Measurements from ENCODE around the gene LHX3. TPM values are rescaled to one million over a fixed set of nuclear protein-coding genes. Genes with fewer than 3 reads are reported as not detected.

LHX3 gene
- total and polyA plus RNA-seq, 2 donors (not counting 1 experiment from before 2014, with no cell fraction given): not detected

GRCh38 chr9:136199391-136200288 lies 5.3 kb downstream of the LHX3 start:
- peak; percentile 99 for TF ChIP-seq EZH2 (IDR thresholded peaks at IDR 0.05; ENCODE audit: low read length, missing control alignments)
- no peak for TF ChIP-seq CTCF (conservative IDR thresholded peaks at IDR 0.05 in 1 of 2, IDR thresholded peaks at IDR 0.05 in 1 of 2; ENCODE audit: low read depth in 1 of 2, low read length in 2 of 2)
- H3K9ac ChIP-seq (ENCODE audit: insufficient read depth, low read length): no peak overlapping the region
- H3K4me3 ChIP-seq (replicated peaks in 1 of 4; ENCODE audit: control extremely low read depth in 1 of 4, insufficient read depth in 1 of 4, low read depth in 3 of 4, low read length in 4 of 4): no peak overlapping the region
- H3K27ac ChIP-seq (ENCODE audit: insufficient read depth, low read length): no peak overlapping the region
- no peaks in the 10 kb centered on the region for H4K20me1 ChIP-seq (ENCODE audit: control insufficient read depth, extremely low read depth, insufficient read depth, low read length)
- peaks cover 78% of the 10 kb centered on the region for H3K27me3 ChIP-seq (ENCODE audit: control insufficient read depth, insufficient read depth, low read length)
- H3K4me1 ChIP-seq (ENCODE audit: control insufficient read depth, extremely low read depth, insufficient read depth, low read length): no peaks in the 10 kb centered on the region
- DNase-seq (ENCODE audit: low read depth in 2 of 2): no peak
- no peaks in the 10 kb centered on the region for H3K79me2 ChIP-seq (ENCODE audit: control insufficient read depth, insufficient read depth, low read length)
- H2AFZ ChIP-seq (ENCODE audit: low read length): no peak overlapping the region
- no peaks in the 10 kb centered on the region for H3K36me3 ChIP-seq (ENCODE audit: control insufficient read depth, insufficient read depth, low read length)
- H3K4me2 ChIP-seq (ENCODE audit: extremely low read depth, insufficient read depth, low read length): no peak overlapping the region
- H3K9me3 ChIP-seq (ENCODE audit: control insufficient read depth, insufficient read depth, low read depth, low read length): no peaks in the 10 kb centered on the region

- Histone ChIP-seq H3K27ac (ENCODE audit: insufficient read depth, low read length) (no peak overlapping the region), H4K20me1 (ENCODE audit: control insufficient read depth, extremely low read depth, insufficient read depth, low read length) (no peaks in the 10 kb centered on the region), H3K79me2 (ENCODE audit: control insufficient read depth, insufficient read depth, low read length) (no peaks in the 10 kb centered on the region), H2AFZ (ENCODE audit: low read length) (no peak overlapping the region), H3K27me3 (ENCODE audit: control insufficient read depth, insufficient read depth, low read length) (peaks cover 73% of the 10 kb centered on the region), H3K4me2 (ENCODE audit: extremely low read depth, insufficient read depth, low read length) (no peak overlapping the region), H3K9ac (ENCODE audit: insufficient read depth, low read length) (no peak overlapping the region), H3K4me3 (replicated peaks in 1 of 4; ENCODE audit: control extremely low read depth in 1 of 4, insufficient read depth in 1 of 4, low read depth in 3 of 4, low read length in 4 of 4) (no peak overlapping the region), H3K4me1 (ENCODE audit: control insufficient read depth, extremely low read depth, insufficient read depth, low read length) (no peaks in the 10 kb centered on the region), H3K36me3 (ENCODE audit: control insufficient read depth, insufficient read depth, low read length) (no peaks in the 10 kb centered on the region), H3K9me3 (ENCODE audit: control insufficient read depth, insufficient read depth, low read depth, low read length) (no peaks in the 10 kb centered on the region)
- DNase-seq (ENCODE audit: low read depth in 2 of 2): peak in 1 of 2 donors; percentile 4
- TF ChIP-seq CTCF (conservative IDR thresholded peaks at IDR 0.05 in 1 of 2, IDR thresholded peaks at IDR 0.05 in 1 of 2; ENCODE audit: low read depth in 1 of 2, low read length in 2 of 2) (no peak), EZH2 (IDR thresholded peaks at IDR 0.05; ENCODE audit: low read length, missing control alignments) (peak; percentile 33)
Observed at GRCh38 chr9:136198605-136199083, 6.3 kb downstream of the LHX3 start.

GRCh38 chr9:136197930-136198604 lies 6.9 kb downstream of the LHX3 start:
- Histone ChIP-seq H3K9ac (ENCODE audit: insufficient read depth, low read length) (no peak overlapping the region), H3K27me3 (ENCODE audit: control insufficient read depth, insufficient read depth, low read length) (peaks cover 69% of the 10 kb centered on the region), H3K27ac (ENCODE audit: insufficient read depth, low read length) (no peak overlapping the region), H3K4me2 (ENCODE audit: extremely low read depth, insufficient read depth, low read length) (no peak overlapping the region), H3K9me3 (ENCODE audit: control insufficient read depth, insufficient read depth, low read depth, low read length) (no peaks in the 10 kb centered on the region), H3K4me3 (replicated peaks in 1 of 4; ENCODE audit: control extremely low read depth in 1 of 4, insufficient read depth in 1 of 4, low read depth in 3 of 4, low read length in 4 of 4) (no peak overlapping the region), H3K4me1 (ENCODE audit: control insufficient read depth, extremely low read depth, insufficient read depth, low read length) (no peaks in the 10 kb centered on the region), H3K79me2 (ENCODE audit: control insufficient read depth, insufficient read depth, low read length) (no peaks in the 10 kb centered on the region), H2AFZ (ENCODE audit: low read length) (no peak overlapping the region), H4K20me1 (ENCODE audit: control insufficient read depth, extremely low read depth, insufficient read depth, low read length) (no peaks in the 10 kb centered on the region), H3K36me3 (ENCODE audit: control insufficient read depth, insufficient read depth, low read length) (no peaks in the 10 kb centered on the region)
- no peak for DNase-seq (ENCODE audit: low read depth in 2 of 2)
- TF ChIP-seq EZH2 (IDR thresholded peaks at IDR 0.05; ENCODE audit: low read length, missing control alignments) (peak; percentile 87), CTCF (conservative IDR thresholded peaks at IDR 0.05 in 1 of 2, IDR thresholded peaks at IDR 0.05 in 1 of 2; ENCODE audit: low read depth in 1 of 2, low read length in 2 of 2) (no peak)
